ENCODE results near the gene MYLK.

MYLK gene

GRCh38 chr3:123818921-123819429 lies 65.2 kb downstream of the MYLK start:
- TF ChIP-seq POLR2AphosphoS5 (IDR thresholded peaks at IDR 0.05; ENCODE audit: low read depth, low read length) (no peak), SIN3A (IDR thresholded peaks at IDR 0.05; ENCODE audit: borderline replicate concordance, insufficient read depth, low read length) (no peak), TAF1 (IDR thresholded peaks at IDR 0.05; ENCODE audit: borderline replicate concordance, insufficient read depth, low read length) (no peak), FOXP2 (optimal IDR thresholded peaks at IDR 0.05; ENCODE audit: borderline replicate concordance, extremely low read depth, extremely low read length, insufficient read depth) (no peak), REST (IDR thresholded peaks at IDR 0.05; ENCODE audit: insufficient read depth in 1 of 2, low read depth in 2 of 2, low read length in 2 of 2) (no peak)

- no peak for TF ChIP-seq POLR2AphosphoS5 (IDR thresholded peaks at IDR 0.05; ENCODE audit: low read depth, low read length)
- no peak for TF ChIP-seq SIN3A (IDR thresholded peaks at IDR 0.05; ENCODE audit: borderline replicate concordance, insufficient read depth, low read length)
- no peak for TF ChIP-seq TAF1 (IDR thresholded peaks at IDR 0.05; ENCODE audit: borderline replicate concordance, insufficient read depth, low read length)
- TF ChIP-seq REST (IDR thresholded peaks at IDR 0.05; ENCODE audit: insufficient read depth in 1 of 2, low read depth in 2 of 2, low read length in 2 of 2), result no peak
- no peak for TF ChIP-seq FOXP2 (optimal IDR thresholded peaks at IDR 0.05; ENCODE audit: borderline replicate concordance, extremely low read depth, extremely low read length, insufficient read depth)
Observed at GRCh38 chr3:123818324-123818920, 65.7 kb downstream of the MYLK start.

GRCh38 chr3:123817413-123817812 lies 66.7 kb downstream of the MYLK start:
- TF ChIP-seq TAF1 (IDR thresholded peaks at IDR 0.05; ENCODE audit: borderline replicate concordance, insufficient read depth, low read length), result no peak
- TF ChIP-seq POLR2AphosphoS5 (IDR thresholded peaks at IDR 0.05; ENCODE audit: low read depth, low read length), result no peak
- TF ChIP-seq REST (IDR thresholded peaks at IDR 0.05; ENCODE audit: insufficient read depth in 1 of 2, low read depth in 2 of 2, low read length in 2 of 2), result no peak
- no peak for TF ChIP-seq FOXP2 (optimal IDR thresholded peaks at IDR 0.05; ENCODE audit: borderline replicate concordance, extremely low read depth, extremely low read length, insufficient read depth)
- no peak for TF ChIP-seq SIN3A (IDR thresholded peaks at IDR 0.05; ENCODE audit: borderline replicate concordance, insufficient read depth, low read length)

- TF ChIP-seq POLR2AphosphoS5 (IDR thresholded peaks at IDR 0.05; ENCODE audit: low read depth, low read length), result no peak
- no peak for TF ChIP-seq TAF1 (IDR thresholded peaks at IDR 0.05; ENCODE audit: borderline replicate concordance, insufficient read depth, low read length)
- TF ChIP-seq REST (IDR thresholded peaks at IDR 0.05; ENCODE audit: insufficient read depth in 1 of 2, low read depth in 2 of 2, low read length in 2 of 2), result no peak
- no peak for TF ChIP-seq SIN3A (IDR thresholded peaks at IDR 0.05; ENCODE audit: borderline replicate concordance, insufficient read depth, low read length)
- no peak for TF ChIP-seq FOXP2 (optimal IDR thresholded peaks at IDR 0.05; ENCODE audit: borderline replicate concordance, extremely low read depth, extremely low read length, insufficient read depth)
Observed at GRCh38 chr3:123816673-123817207, 67.4 kb downstream of the MYLK start.

Measured in PFSK-1 (cell line).